Measurements from ENCODE around the gene KRTCAP2. TPM values are rescaled to one million over a fixed set of nuclear protein-coding genes. Genes with fewer than 3 reads are reported as not detected.
"Not testable (repeated sequence)": the region's sequence is repeated elsewhere in the genome, so short reads cannot be mapped to it uniquely, and the experiment has no call there.

Gene KRTCAP2
- total and polyA plus RNA-seq, 10 of the 15 experiments (the other 5 are each of a cell fraction or from before 2014, with no cell fraction given) = 61.3 to 238 (median 141) TPM

DNA sequence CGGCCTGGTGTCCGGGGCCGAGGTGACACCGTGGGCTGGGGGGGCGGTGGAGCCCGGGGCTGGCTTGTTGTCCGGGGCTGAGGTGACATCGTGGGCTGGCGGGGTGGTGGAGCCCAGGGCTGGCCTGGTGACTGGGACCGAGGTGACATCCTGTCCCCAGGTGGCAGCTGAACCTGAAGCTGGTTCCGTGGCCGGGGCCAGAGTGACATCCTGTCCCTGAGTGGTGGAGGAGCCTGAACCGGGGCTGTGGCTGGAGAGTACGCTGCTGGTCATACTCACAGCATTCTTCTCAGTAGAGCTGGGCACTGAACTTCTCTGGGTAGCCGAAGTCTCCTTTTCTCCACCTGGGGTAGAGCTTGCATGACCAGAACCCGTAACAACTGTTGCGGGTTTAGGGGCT is 18.8 kb upstream of the KRTCAP2 start:
- no peak for DNase-seq (ENCODE audit: low read depth, low spot score)
- no peak overlapping the region for H3K27ac ChIP-seq (ENCODE audit: control insufficient read depth, insufficient read depth)
- CTCF ChIA-PET = interaction anchor here (3.8 to 5.2 kb wide), 3 partner anchors 15 to 34 kb away, joined by 58 to 244 read pairs (median 61); partner anchors contain the start of genes KRTCAP2, MTX1, THBS3 and TRIM46

DNA sequence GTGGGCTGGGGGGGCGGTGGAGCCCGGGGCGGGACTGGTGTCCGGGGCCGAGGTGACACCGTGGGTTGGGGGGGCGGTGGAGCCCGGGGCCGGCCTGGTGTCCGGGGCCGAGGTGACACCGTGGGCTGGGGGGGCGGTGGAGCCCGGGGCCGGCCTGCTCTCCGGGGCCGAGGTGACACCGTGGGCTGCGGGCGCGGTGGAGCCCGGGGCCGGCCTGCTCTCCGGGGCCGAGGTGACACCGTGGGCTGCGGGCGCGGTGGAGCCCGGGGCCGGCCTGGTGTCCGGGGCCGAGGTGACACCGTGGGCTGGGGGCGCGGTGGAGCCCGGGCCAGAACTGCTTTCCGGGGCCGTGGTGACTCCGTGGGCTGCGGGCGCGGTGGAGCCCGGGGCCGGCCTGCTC is 16.8 kb upstream of the KRTCAP2 start:
- RAD21 ChIA-PET (ENCODE audit: unreplicated experiment); BruUV-seq (replicated peaks); FAIRE-seq; H3K9ac ChIP-seq (ENCODE audit: control insufficient read depth, insufficient read depth, low read length); H3K4me3 ChIP-seq; in situ Hi-C loops (cut with MboI); SMC1A ChIA-PET (ENCODE audit: uncharacterized antibody, unreplicated experiment); H3K79me2 ChIP-seq (ENCODE audit: control insufficient read depth, insufficient read depth, low read length); DNase-seq (ENCODE audit: low read depth, low spot score); POLR2A ChIA-PET; ATAC-seq; H3K9me3 ChIP-seq (replicated peaks; ENCODE audit: control insufficient read depth, insufficient read depth, low read length); intact Hi-C loops (cut with micrococcal nuclease; ENCODE audit: unreplicated experiment); H2AFZ ChIP-seq (ENCODE audit: control insufficient read depth, low read depth, low read length); H3K36me3 ChIP-seq (ENCODE audit: control insufficient read depth in 2 of 2, insufficient read depth in 2 of 2, low read length in 1 of 2); CTCF ChIA-PET; H3K4me2 ChIP-seq (ENCODE audit: control insufficient read depth, insufficient read depth); H3K27me3 ChIP-seq (replicated peaks in 1 of 2; ENCODE audit: control insufficient read depth in 2 of 2, insufficient read depth in 2 of 2, low read length in 1 of 2); H4K20me1 ChIP-seq (ENCODE audit: control insufficient read depth, insufficient read depth); H3K27ac ChIP-seq (ENCODE audit: control insufficient read depth, insufficient read depth): not testable (repeated sequence)
- 95% methylated on average over 16 of the region's 45 CpGs for WGBS (ENCODE audit: insufficient coverage, insufficient replicate concordance, low lambda C conversion rate, missing lambda C conversion rate)
- peaks cover 28% of the 10 kb centered on the region for H3K4me1 ChIP-seq (ENCODE audit: control insufficient read depth, insufficient read depth, low read length)

More for the DNA sequence above, 18.8 kb upstream of the KRTCAP2 start:
- Histone ChIP-seq H3K4me2 (ENCODE audit: control insufficient read depth, insufficient read depth) (no peak overlapping the region), H4K20me1 (ENCODE audit: control insufficient read depth, insufficient read depth) (no peaks in the 10 kb centered on the region), H3K9ac (ENCODE audit: control insufficient read depth, insufficient read depth, low read length) (no peak overlapping the region), H3K4me3 (no peak overlapping the region), H2AFZ (ENCODE audit: control insufficient read depth, low read depth, low read length) (no peak overlapping the region), H3K36me3 (ENCODE audit: control insufficient read depth in 2 of 2, insufficient read depth in 2 of 2, low read length in 1 of 2) (no peaks in the 10 kb centered on the region), H3K9me3 (replicated peaks; ENCODE audit: control insufficient read depth, insufficient read depth, low read length) (no peaks in the 10 kb centered on the region), H3K27me3 (replicated peaks in 1 of 2; ENCODE audit: control insufficient read depth in 2 of 2, insufficient read depth in 2 of 2, low read length in 1 of 2) (no peaks in the 10 kb centered on the region), H3K4me1 (ENCODE audit: control insufficient read depth, insufficient read depth, low read length) (peaks cover 16% of the 10 kb centered on the region), H3K79me2 (ENCODE audit: control insufficient read depth, insufficient read depth, low read length) (no peaks in the 10 kb centered on the region)
- in situ Hi-C loops (cut with MboI) (no loop called here), intact Hi-C loops (cut with micrococcal nuclease; ENCODE audit: unreplicated experiment) (no loop called here)
- ATAC-seq (no peak), FAIRE-seq (no peak)
- 89% methylated on average over 9 of the region's 17 CpGs for WGBS (ENCODE audit: insufficient coverage, insufficient replicate concordance, low lambda C conversion rate, missing lambda C conversion rate)
- ChIA-PET SMC1A (ENCODE audit: uncharacterized antibody, unreplicated experiment) (interaction anchor here (0.6 to 3.5 kb wide), 4 partner anchors 14 to 787 kb away, joined by 3 to 46 read pairs (median 16); partner anchors contain the start of genes KRTCAP2 and TRIM46), POLR2A (interaction anchor here (3.5 kb wide), 1 partner anchor 17 kb away, joined by 77 read pairs; the partner anchor contains the start of genes KRTCAP2 and TRIM46), RAD21 (ENCODE audit: unreplicated experiment) (interaction anchor here (3.1 kb wide), 1 partner anchor 19 kb away, joined by 20 read pairs; the partner anchor contains the start of gene KRTCAP2)
- no peak for TF ChIP-seq RUNX3 (IDR thresholded peaks at IDR 0.05; ENCODE audit: low read length)
- TF ChIP-seq IKZF2 (IDR thresholded peaks at IDR 0.05) = no peak
- TF ChIP-seq POLR2AphosphoS2 (IDR thresholded peaks at IDR 0.05; ENCODE audit: low read depth, low read length) = no peak
- TF ChIP-seq SREBF2 (IDR thresholded peaks at IDR 0.05; ENCODE audit: low read length) = no peak
- TF ChIP-seq SIX5 (IDR thresholded peaks at IDR 0.05; ENCODE audit: low read depth, low read length, severe bottlenecking) = no peak
- TF ChIP-seq BRCA1 (IDR thresholded peaks at IDR 0.05; ENCODE audit: low read depth, low read length) = no peak
- no peak for TF ChIP-seq CHD1 (IDR thresholded peaks at IDR 0.05; ENCODE audit: low read depth, low read length)
- TF ChIP-seq DPF2 (IDR thresholded peaks at IDR 0.05) = no peak
- no peak for TF ChIP-seq NR2C1 (IDR thresholded peaks at IDR 0.05)
- no peak for TF ChIP-seq CHD4 (IDR thresholded peaks at IDR 0.05)
- no peak for TF ChIP-seq HDAC2 (IDR thresholded peaks at IDR 0.05)
- TF ChIP-seq IKZF1 (conservative IDR thresholded peaks at IDR 0.05) = no peak
- no peak for TF ChIP-seq CTCF (IDR thresholded peaks at IDR 0.05 in 2 of 3, conservative IDR thresholded peaks at IDR 0.05 in 1 of 3; ENCODE audit: control insufficient read depth in 2 of 3, extremely low read depth in 1 of 3, insufficient read depth in 1 of 3, low read depth in 3 of 3, low read length in 3 of 3)
- TF ChIP-seq, protein P1, sequence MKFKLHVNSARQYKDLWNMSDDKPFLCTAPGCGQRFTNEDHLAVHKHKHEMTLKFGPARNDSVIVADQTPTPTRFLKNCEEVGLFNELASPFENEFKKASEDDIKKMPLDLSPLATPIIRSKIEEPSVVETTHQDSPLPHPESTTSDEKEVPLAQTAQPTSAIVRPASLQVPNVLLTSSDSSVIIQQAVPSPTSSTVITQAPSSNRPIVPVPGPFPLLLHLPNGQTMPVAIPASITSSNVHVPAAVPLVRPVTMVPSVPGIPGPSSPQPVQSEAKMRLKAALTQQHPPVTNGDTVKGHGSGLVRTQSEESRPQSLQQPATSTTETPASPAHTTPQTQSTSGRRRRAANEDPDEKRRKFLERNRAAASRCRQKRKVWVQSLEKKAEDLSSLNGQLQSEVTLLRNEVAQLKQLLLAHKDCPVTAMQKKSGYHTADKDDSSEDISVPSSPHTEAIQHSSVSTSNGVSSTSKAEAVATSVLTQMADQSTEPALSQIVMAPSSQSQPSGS (IDR thresholded peaks at IDR 0.05; ENCODE audit: low read length) = no peak
- no TSS peak for BruUV-seq (replicated peaks)

Measured in GM12878 (cell line).